Natural killer cell (primary cell): ENCODE data around the gene MATN1. TPM values are rescaled to one million over a fixed set of nuclear protein-coding genes. Genes with fewer than 3 reads are reported as not detected.

Source experiments
- ATAC-seq, 3 donors: fragments of 150-1000 bp in 2 of 3; fragments of 200-7000 bp in 1 of 3; cut with Tn5 transposase; 1 replicate in 1 of 3; 2 replicates in 2 of 3; pipeline ENCODE4 v1.10.0; 2021; ENCODE audit warnings: mild to moderate bottlenecking in 2 of 3, moderate library complexity in 2 of 3
- DNase-seq, 2 donors: peaks; one replicate each; pipeline versions ENCODE4 v3.0.0 to v3.0.0-alpha.2; 2013 to 2021; ENCODE audit warnings: mixed read lengths in 1 of 2
- H3K27ac ChIP-seq: one replicate; pipeline ENCODE4 v1.5.1; 2013; ENCODE audit warnings: mild to moderate bottlenecking, low read length
- H3K27me3 ChIP-seq: one replicate; pipeline ENCODE4 v1.6.1; 2013; ENCODE audit warnings: low read length; ENCODE audit not compliant: control insufficient read depth, insufficient read depth
- H3K36me3 ChIP-seq: one replicate; pipeline ENCODE4 v1.6.1; 2013; ENCODE audit warnings: low read length; ENCODE audit not compliant: control insufficient read depth, insufficient read depth
- H3K4me1 ChIP-seq: one replicate; pipeline ENCODE4 v1.6.1; 2013; ENCODE audit warnings: low read length; ENCODE audit not compliant: control insufficient read depth, insufficient read depth
- H3K4me3 ChIP-seq: one replicate; pipeline ENCODE4 v1.5.1; 2013; ENCODE audit warnings: low read length
- H3K9me3 ChIP-seq: one replicate; pipeline ENCODE4 v1.6.1; 2013; ENCODE audit warnings: low read length; ENCODE audit not compliant: control insufficient read depth, insufficient read depth
- H3K27ac Mint-ChIP-seq, 2 donors: one replicate each; pipeline ENCODE4 v1.8.0; 2022; ENCODE audit warnings: mild to moderate bottlenecking in 2 of 2, mixed read lengths in 2 of 2, moderate library complexity in 1 of 2
- H3K27me3 Mint-ChIP-seq, 2 donors: one replicate each; pipeline ENCODE4 v1.8.0; 2022; ENCODE audit warnings: low read depth in 2 of 2, mixed read lengths in 2 of 2
- H3K36me3 Mint-ChIP-seq: one replicate; pipeline ENCODE4 v1.8.0; 2022; ENCODE audit warnings: mixed read lengths
- H3K4me1 Mint-ChIP-seq, 2 donors: one replicate each; pipeline ENCODE4 v1.8.0; 2022; ENCODE audit warnings: mixed read lengths in 2 of 2
- H3K4me3 Mint-ChIP-seq: one replicate; pipeline ENCODE4 v1.8.0; 2022; ENCODE audit warnings: mild to moderate bottlenecking, moderate library complexity, mixed read lengths
- H3K9me3 Mint-ChIP-seq, 2 donors: one replicate each; pipeline ENCODE4 v1.8.0; 2022; ENCODE audit warnings: mixed read lengths in 2 of 2
- CTCF ChIP-seq: fragments of 200-600 bp; IDR thresholded peaks from one replicate; pipeline ENCODE4 v1.8.0; 2022; ENCODE audit warnings: antibody characterized with exemption
- WGBS: methylation state at CpG from one replicate; pipeline ENCODE4 v1.1.7; 2013; ENCODE audit warnings: missing lambda C conversion rate; ENCODE audit not compliant: insufficient coverage; 5-methylcytosine and 5-hydroxymethylcytosine counted together
- intact Hi-C: fragments of 100-400 bp; cut with micrococcal nuclease; formaldehyde crosslinking; loops from one replicate; pipeline ENCODE4 v1.14.2; 2022
- total RNA-seq, 4 donors: library from RNA; stranded (reverse); fragments of 120-200 nt in 1 of 4; gene quantifications; one replicate each; pipeline versions ENCODE4 v1.2.3 to v1.2.4, GENCODE V29; 2013 to 2022

MATN1 gene
- total RNA-seq, 3 donors from 2014 or later (not counting 1 experiment from before 2014, with no cell fraction given), result 0.93 to 1.7 (median 1.2) TPM

- Mint-ChIP-seq H3K4me3 (no peak overlapping the region), H3K27me3 (no peaks in the 10 kb centered on the region), H3K36me3 (no peaks in the 10 kb centered on the region), H3K27ac (no peak overlapping the region), H3K9me3 (no peaks in the 10 kb centered on the region), H3K4me1 (peaks cover 0 to 22% of the 10 kb centered on the region in 2 donors)
- DNase-seq, result no peak
- Histone ChIP-seq H3K4me1 (peaks cover 38% of the 10 kb centered on the region), H3K27me3 (no peaks in the 10 kb centered on the region), H3K36me3 (peaks cover 5% of the 10 kb centered on the region), H3K9me3 (no peaks in the 10 kb centered on the region), H3K27ac (no peak overlapping the region), H3K4me3 (no peak overlapping the region)
- TF ChIP-seq CTCF, result no peak
- intact Hi-C loops, result no loop called here
- ATAC-seq, result no peak
- 88% methylated on average over 9 of the region's 9 CpGs for WGBS
Observed at GRCh38 chr1:30721812-30722537, 1.4 kb downstream of the MATN1 start.

GRCh38 chr1:30721341-30721793 lies 2.0 kb downstream of the MATN1 start:
- Mint-ChIP-seq H3K27ac (no peak overlapping the region), H3K36me3 (no peaks in the 10 kb centered on the region), H3K4me3 (no peak overlapping the region), H3K4me1 (peaks cover 0 to 22% of the 10 kb centered on the region in 2 donors), H3K27me3 (no peaks in the 10 kb centered on the region), H3K9me3 (no peaks in the 10 kb centered on the region)
- intact Hi-C loops, result no loop called here
- H3K4me1 ChIP-seq, result peaks cover 38% of the 10 kb centered on the region
- H3K4me3 ChIP-seq, result no peak overlapping the region
- peaks cover 5% of the 10 kb centered on the region for H3K36me3 ChIP-seq
- TF ChIP-seq CTCF, result no peak
- no peak for ATAC-seq
- H3K9me3 ChIP-seq, result no peaks in the 10 kb centered on the region
- no peak overlapping the region for H3K27ac ChIP-seq
- 97% methylated on average over 27 of the region's 27 CpGs for WGBS
- no peak for DNase-seq
- no peaks in the 10 kb centered on the region for H3K27me3 ChIP-seq

- H3K4me3 Mint-ChIP-seq, result no peak overlapping the region
- H3K27me3 Mint-ChIP-seq, result no peaks in the 10 kb centered on the region
- H3K36me3 Mint-ChIP-seq, result no peaks in the 10 kb centered on the region
- TF ChIP-seq CTCF, result no peak
- no peaks in the 10 kb centered on the region for H3K27me3 ChIP-seq
- intact Hi-C loops, result no loop called here
- H3K4me1 Mint-ChIP-seq, result peaks cover 0 to 22% of the 10 kb centered on the region in 2 donors
- H3K27ac ChIP-seq, result no peak overlapping the region
- DNase-seq (no peak), ATAC-seq (no peak)
- WGBS, result 88% methylated on average over 15 of the region's 16 CpGs
- no peaks in the 10 kb centered on the region for H3K9me3 Mint-ChIP-seq
- peaks cover 3% of the 10 kb centered on the region for H3K36me3 ChIP-seq
- H3K4me1 ChIP-seq, result peaks cover 38% of the 10 kb centered on the region
- H3K9me3 ChIP-seq, result peaks cover 5% of the 10 kb centered on the region
- H3K4me3 ChIP-seq, result no peak overlapping the region
- peak overlapping the region in 1 of 2 donors; percentile 100 for H3K27ac Mint-ChIP-seq
Observed at GRCh38 chr1:30720271-30721223, 2.8 kb downstream of the MATN1 start.
